Measurements from ENCODE around the gene ADPRH.
"Not testable (repeated sequence)": the region's sequence is repeated elsewhere in the genome, so short reads cannot be mapped to it uniquely, and the experiment has no call there.

Gene ADPRH

GRCh38 chr3:119560160-119560559 is 19.1 kb upstream of the ADPRH start:
- DNase-seq, result no peak

DNA sequence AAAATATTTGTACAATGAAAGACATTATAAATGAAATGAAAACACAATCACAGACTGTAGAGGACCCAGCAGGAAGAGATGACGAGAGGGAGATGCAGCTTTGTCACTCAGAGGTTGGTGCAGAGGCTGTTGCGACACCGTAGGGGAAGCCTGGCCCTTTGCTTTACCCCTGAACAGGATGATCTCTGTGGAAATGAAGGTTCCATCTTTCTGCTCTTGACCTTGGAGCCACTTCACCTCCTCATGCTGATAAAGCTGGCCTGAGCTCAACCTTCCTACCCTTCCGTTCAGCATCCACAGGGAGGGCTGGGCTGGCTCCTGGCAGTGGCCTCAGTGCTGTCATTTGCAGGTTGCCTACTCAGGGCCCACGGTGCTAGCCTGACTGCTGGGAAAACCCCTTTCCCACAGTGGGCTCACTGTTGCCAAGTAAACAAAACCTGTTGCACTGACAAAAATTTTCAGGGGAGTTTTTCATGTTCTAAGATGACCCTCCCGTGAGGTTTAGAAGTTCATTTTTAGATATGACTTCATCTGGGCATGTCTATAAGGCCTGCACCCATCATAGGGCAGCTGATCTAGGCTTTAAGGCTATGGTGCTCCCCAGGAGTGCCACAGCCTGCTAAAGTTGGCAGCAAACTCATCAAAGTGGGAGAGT is 16.9 kb upstream of the ADPRH start:
- DNase-seq, result peak; percentile 60

DNA sequence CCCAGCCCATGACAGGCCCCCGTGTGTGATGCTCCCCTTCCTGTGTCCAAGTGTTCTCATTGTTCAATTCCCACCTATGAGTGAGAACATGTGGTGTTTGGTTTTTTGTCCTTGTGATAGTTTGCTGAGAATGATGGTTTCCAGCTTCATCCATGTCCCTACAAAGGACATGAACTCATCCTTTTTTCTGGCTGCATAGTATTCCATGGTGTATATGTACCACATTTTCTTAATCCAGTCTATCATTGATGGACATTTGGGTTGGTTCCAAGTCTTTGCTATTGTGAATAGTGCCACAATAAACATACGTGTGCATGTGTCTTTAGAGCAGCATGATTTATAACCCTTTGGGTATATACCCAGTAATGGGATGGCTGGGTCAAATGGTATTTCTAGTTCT is 16.0 kb upstream of the ADPRH start:
- not testable (repeated sequence) for DNase-seq

DNA sequence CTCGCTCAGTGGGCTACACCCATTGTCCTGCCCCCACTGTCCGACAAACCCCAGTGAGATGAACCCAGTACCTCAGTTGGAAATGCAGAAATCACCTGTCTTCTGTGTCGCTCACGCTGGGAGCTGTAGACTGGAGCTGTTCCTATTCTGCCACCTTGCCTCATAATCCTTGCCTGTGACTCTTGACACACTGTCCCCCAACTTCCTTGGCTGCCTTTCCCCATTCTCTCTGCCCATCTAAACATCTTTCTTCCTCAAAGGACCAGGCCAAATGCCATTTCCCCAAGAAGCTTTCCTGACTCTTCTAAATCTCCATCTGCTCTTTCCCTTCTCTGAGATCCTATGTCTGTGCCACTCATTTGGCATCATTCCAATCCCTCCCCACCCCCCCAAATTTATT is 10.1 kb upstream of the ADPRH start:
- no peak for DNase-seq

DNA sequence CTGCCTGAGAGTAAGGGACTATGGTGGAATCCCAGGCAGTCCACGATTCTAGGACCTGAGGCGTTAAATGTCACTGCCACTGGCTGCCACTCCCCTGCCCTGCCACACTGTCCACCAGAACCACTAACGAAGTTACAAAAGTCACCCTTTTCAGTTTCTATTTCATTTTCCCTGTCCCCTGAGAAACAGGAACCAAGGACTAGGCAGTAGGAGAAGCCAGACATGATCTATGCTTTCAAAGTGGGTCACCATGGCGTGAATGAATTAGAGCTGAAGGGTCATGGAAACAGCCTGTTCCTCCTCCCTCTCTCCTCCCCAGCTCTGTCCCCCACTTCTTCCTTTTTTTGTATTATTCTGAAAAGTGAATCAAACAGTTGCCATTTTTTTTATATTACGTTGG is 9.1 kb upstream of the ADPRH start:
- no peak for DNase-seq

GRCh38 chr3:119571230-119571629 is 8.1 kb upstream of the ADPRH start:
- DNase-seq, result no peak

GRCh38 chr3:119571688-119572087 is 7.6 kb upstream of the ADPRH start:
- no peak for DNase-seq

DNA sequence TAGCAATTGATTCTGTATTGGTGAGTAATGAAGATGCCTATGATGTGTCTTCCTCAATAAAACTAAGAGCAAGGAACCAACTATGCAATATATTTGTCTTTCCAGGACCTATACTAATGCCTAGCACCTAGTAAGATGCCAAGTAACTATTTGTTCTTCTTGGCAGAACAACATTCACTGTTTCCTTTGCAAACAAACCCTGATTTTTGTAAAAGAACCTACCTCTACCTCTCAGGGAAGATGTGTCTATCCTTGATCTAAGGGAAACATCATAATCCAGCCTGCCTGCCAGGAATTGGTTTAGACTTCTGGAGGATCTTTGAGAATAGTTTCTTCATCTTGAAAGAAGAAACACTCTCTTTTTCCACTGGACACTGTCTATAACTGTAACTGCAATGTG is 3.8 kb upstream of the ADPRH start:
- no peak for DNase-seq

GRCh38 chr3:119580067-119580760 is 922 bp downstream of the ADPRH start:
- DNase-seq, result no peak

DNA sequence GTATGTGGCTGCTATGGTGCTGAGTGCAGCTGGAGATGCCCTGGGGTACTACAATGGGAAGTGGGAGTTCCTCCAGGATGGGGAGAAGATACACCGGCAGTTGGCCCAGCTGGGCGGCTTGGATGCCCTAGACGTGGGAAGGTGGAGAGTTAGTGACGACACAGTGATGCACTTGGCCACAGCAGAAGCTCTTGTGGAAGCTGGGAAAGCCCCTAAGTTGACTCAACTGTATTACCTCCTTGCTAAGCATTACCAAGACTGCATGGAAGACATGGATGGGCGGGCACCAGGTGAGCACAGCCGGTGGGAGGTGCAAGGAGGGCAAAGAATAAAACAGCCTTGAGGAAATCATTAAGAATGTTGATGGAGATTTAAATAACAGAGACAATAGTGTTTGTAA is 2.9 kb downstream of the ADPRH start:
- DNase-seq, result peak; percentile 48

GRCh38 chr3:119585208-119585607 is 5.9 kb downstream of the ADPRH start:
- DNase-seq, result no peak

DNA sequence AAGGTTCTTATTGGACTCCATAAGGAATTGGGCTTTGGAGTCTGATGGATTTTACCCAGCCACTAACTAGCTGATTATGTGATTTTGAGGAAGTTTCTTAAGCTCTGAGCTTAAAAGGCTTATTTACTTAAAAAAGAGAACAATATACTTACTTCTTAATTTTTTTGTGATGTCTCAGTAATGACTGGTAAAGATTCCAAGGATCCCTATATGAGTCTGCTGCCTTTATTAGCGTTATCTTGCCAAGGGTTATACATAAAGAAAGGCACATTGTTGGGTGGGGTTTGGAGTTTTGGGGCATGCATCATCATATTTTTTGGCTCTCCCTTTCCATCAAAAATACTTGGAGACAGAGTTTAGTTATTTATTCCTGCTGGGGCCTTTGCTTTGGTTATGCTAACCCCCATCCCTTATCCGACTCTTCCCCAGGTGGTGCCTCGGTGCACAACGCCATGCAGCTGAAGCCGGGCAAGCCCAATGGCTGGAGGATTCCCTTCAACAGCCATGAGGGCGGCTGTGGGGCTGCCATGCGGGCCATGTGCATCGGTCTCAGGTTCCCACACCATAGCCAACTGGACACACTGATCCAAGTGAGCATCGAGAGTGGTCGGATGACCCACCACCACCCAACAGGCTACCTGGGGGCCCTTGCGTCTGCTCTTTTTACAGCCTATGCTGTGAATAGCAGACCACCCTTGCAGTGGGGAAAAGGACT is 6.7 kb downstream of the ADPRH start:
- DNase-seq, result no peak

- no peak for DNase-seq
Measured at GRCh38 chr3:119586733-119587172, 7.5 kb downstream of the ADPRH start.

- no peak for DNase-seq
Measured at GRCh38 chr3:119588112-119588511, 8.8 kb downstream of the ADPRH start.

GRCh38 chr3:119589102-119589773 is 9.9 kb downstream of the ADPRH start:
- DNase-seq, result no peak

- no peak for DNase-seq
Measured at GRCh38 chr3:119590706-119591105, 11.4 kb downstream of the ADPRH start.

DNA sequence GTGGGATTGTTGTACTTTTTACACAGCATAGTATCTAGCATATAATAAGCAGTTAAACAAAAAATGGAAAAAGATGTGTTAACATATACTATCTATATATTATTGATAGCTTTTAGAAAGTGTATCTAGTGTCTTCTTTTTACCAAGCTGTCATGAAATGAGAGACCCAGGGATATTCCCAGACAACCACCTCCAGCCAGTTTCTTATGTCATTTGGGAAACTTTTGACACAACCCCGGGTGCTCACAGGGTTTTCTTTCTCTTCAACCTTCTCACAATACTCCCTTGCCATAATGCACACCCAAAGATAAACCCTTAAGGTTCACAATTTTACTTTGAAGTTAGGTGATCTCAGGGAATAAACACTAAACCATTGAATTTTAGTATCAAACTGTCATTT is 13.6 kb downstream of the ADPRH start:
- no peak for DNase-seq

GRCh38 chr3:119594066-119594465 is 14.8 kb downstream of the ADPRH start:
- DNase-seq, result no peak

DNA sequence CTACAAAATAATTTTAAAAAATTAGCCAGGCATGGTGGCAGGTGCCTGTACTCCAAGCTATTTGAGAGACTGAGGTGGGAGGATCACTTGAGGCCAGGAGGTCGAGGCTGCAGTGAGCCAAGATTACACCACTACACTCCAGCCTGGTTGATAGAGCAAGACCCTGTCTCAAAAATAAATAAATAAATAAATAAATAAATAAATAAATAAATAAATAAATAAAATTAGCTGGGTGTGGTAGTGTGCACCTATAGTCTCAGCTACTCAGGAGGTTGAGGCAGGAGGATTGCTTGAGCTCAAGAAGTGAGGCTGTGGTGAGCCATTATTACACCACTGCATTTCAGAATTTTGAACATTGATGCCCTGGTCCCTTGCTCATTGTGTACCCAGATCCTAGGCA is 15.6 kb downstream of the ADPRH start:
- not testable (repeated sequence) for DNase-seq

- DNase-seq, result no peak
Measured at GRCh38 chr3:119595639-119596334, 16.5 kb downstream of the ADPRH start.

DNA sequence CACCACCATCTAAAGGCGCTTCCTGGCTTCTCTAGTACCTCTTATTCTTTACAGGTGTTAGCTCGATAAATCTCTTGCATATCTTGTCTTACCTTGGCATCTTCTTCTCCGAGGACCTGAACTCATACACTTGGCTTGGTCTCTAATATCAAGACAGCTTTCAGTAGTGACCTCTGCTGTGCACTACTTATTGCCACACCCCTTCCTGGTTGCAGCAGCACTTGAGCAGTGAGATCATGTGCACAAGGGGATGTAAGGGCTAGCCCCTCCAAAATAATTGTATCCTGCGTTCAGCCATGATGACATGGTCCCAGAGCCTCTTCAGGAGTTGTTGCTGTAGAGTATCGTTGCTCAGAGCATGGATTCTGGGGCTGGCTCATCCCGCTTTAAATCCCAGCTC is 17.1 kb downstream of the ADPRH start:
- no peak for DNase-seq

DNA sequence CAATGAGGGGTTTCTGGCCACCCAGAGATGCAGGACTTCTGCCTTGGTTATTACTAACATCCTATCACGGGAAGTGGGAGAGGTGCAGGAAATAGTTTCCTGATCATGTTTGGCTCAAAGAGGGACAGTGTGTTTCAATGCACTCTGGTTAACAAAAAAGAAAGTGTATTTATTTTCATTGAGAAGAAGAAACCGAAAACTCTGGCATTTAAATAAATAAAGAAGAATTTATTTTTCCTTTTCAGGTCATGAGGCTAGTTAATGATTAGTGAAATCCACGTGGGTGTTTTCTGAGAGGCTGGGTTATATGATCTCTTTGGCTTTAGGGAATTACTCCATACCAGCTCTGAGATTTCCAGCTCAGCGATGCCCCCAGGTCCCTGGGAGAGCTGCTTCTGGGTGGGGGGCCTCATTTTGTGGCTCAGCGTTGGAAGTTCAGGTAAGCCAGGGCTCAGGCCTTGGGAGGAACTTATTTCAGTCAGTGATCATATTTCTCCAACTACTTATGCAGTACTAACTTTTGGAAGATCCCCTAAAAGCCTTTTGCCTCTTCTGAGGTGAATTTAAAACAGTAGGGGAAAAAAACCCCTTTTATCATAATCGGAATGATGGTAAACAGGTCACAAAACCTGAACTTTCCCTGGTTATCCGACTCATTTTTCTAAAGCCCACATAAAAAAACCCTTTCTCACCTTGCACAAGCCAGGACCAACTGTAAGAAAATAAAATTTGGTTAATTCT is 18.4 kb downstream of the ADPRH start, which contains the start of gene PLA1A:
PLA1A (plus strand) TSS at position 338 of the 741 bp plus-strand sequence; CDS start at position 367, 29 bp downstream.
- no peak for DNase-seq
